GM19467 (cell line): Measurements from ENCODE around the gene KRTAP20-4.

Experiments
- ATAC-seq: cut with Tn5 transposase; IDR thresholded peaks from one replicate; pipeline ENCODE4 v1.9.1; 2021; ENCODE audit warnings: mild to moderate bottlenecking, moderate library complexity; ENCODE audit not compliant: unreplicated experiment

The KRTAP20-4 gene

GRCh38 chr21:30646904-30647414 lies 26.5 kb downstream of the KRTAP20-4 start:
- ATAC-seq = no peak

GRCh38 chr21:30652891-30653290 lies 32.5 kb downstream of the KRTAP20-4 start:
- ATAC-seq = no peak

- no peak for ATAC-seq
These were observed 48.3 kb downstream of the KRTAP20-4 start for GRCh38 chr21:30668776-30669175.
